Right renal pelvis (tissue), 4 donors: ENCODE results near the gene YARS1. TPM values are rescaled to one million over a fixed set of nuclear protein-coding genes. Genes with fewer than 3 reads are reported as not detected.

Experiments used
- DNase-seq, 4 donors: peaks; one replicate each; pipeline ENCODE4 v3.0.0-alpha.2; 2013; ENCODE audit warnings: low read depth in 4 of 4, low spot score in 3 of 4, missing footprints in 1 of 4
- polyA plus RNA-seq, 4 donors: library from polyadenylated mRNA; unstranded; fragments of 120-200 nt; gene quantifications; one replicate each; pipeline ENCODE4 v1.2.1, GENCODE V29; 2013; ENCODE audit not compliant: insufficient read length in 4 of 4

YARS1 gene
- polyA plus RNA-seq, 4 donors, result 56.2 to 60.3 (median 59.1) TPM

DNA sequence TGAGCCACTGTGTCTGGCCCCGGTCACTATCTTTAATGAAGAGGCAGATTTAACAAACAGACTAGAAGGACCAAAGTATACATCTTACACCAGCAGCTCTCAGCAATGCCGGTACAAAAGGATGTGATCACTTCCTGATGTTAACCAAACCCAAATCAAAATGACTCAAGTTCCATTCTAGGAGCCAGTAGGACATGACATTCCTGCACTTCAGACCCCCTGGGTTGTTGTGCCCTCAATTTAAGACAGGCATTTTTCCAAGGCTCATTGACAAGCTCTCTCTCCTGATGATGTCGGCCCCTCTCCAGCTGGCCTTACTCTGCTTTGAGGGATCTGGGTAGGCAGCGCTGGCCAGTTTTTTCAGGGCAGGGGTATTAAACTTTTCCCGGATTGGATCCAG lies 35.1 kb downstream of the YARS1 start:
- DNase-seq, result no peak

DNA sequence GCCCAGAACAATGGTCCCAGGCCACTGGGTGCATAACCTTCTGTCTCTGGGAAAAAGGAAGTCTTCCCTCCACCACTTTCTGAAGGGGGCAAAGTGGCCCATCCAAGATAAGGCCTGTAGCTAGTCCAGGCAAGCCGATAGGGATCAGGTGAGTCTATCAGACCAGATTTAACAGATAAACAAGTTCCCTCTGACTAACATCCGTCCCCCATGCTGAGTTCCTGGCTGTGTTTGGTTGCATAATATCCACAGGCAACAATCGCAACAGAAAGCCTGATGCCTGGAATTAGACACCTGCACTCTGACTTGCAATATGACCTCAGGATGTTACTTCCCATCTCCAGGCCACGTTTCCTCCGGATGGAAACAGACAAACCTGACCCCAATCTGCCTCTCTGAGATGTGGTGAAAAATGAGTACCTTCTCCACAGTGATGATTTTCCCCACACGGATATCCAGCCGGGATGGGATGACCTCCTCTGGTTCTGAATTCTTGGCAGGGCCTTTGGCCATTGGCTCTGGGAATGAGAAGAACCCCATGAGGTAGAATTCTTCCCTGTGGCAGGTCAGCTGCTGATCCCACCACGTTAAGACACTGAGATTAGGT lies 36.4 kb downstream of the YARS1 start:
- DNase-seq, result no peak

DNA sequence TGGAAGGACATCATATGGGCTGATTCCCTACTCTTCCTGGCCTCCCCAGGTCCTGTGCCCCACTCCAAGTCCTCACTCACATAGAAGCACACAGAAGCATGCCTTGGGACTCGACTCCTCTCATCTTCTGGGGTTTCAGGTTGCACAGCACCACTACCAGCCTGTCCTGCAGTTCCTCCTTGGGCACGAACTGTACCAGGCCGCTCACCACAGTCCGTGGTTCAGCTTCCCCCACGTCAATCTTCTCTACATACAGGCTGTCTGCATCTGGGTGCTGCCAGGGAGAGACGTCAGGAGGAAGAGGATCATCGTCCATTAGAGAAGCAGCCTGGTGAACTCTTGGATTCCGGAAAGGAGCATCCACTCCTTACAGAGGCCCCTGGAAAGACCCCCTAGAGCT lies 37.2 kb downstream of the YARS1 start:
- DNase-seq, result no peak

DNA sequence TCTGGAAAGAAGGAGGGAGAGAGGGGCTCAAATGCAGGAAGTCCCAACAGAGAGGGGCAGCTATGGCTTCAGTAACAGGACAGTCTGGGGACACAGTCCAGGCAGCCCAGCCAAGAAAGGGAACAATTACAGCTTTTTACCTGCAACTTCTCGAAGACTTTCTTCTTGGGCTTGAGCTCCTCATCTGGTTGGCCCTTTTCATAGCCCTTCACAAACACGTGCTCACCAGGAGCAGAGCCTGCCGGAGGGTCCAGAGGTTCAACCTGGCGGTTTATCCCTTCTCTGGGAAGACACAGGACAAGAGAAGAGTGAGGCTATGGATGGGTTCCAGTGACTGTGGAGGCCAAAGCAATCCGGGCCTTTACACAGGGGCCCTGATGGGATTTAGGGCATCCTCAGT lies 37.9 kb downstream of the YARS1 start:
- no peak for DNase-seq

DNA sequence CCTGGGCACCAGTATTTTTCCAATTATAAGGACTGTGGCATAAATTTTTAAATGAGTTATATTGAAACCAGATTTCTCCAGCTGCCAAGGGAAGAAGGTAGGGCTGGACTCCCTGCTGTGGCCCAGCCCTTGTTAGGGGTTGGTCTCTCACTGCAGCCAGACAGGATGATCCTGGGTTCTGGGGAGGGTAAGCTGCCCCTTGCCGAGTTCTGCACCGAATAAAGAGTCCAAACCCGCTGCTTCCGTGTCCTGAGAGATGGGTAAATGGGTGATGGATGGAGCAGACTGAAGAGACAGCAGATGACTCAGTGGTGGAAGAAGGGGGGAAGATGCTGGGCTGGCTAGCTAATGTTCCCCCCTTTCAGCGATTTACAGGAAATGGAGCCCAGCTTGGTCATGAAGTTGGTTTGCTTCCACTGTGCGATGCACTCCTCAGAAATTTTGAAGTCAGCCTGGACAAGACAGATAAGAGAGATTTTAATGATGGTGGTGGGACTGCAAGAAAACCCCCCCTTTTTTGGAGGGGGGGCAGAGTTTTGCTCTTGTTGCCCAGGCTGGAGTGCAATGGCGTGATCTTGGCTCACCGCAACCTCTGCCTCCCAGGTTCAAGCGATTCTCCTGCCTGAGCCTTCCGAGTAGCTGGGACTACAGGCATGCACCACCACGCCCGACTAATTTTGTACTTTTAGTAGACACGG lies 41.4 kb downstream of the YARS1 start:
- DNase-seq, result no peak

DNA sequence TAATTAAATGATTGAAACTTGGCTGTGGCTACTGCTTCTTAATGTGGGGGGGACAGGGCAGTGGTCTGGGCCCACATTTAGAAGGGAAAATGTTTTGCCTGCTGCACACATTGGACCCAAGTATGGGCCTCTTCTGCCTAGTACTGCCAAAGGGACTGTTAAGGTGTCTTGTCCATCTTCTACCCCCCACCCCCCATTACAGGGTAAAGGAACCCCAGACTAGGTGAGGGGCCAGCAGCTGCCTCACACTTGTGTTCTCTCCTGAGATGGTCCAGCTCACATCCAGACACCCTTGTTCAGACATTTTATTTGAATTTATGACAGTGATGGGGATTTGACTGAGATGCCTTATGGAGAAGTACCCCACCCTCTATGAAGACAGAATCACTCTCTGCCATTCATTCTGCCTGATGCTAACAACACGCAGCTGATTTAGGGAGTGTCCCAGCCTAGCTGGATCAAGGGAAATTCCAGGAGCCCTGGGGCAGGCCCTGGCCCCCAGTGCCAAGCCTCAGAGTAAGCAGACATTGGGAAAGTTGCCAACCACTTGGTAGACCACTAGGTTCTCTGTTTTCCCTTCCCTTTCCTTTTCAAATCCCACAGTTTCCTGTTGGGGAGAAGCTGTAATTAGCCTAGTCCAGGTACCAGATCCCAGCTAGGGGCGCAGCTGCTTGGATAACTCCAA lies 42.1 kb downstream of the YARS1 start:
- DNase-seq, result no peak

DNA sequence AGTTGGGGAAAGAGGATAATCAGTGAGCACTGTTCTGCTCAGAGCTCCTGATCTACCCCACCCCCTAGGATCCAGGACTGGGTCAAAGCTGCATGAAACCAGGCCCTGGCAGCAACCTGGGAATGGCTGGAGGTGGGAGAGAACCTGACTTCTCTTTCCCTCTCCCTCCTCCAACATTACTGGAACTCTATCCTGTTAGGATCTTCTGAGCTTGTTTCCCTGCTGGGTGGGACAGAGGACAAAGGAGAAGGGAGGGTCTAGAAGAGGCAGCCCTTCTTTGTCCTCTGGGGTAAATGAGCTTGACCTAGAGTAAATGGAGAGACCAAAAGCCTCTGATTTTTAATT lies 42.7 kb downstream of the YARS1 start:
- DNase-seq, result no peak

GRCh38 chr1:32773764-32774463 lies 43.2 kb downstream of the YARS1 start:
- DNase-seq, result no peak

DNA sequence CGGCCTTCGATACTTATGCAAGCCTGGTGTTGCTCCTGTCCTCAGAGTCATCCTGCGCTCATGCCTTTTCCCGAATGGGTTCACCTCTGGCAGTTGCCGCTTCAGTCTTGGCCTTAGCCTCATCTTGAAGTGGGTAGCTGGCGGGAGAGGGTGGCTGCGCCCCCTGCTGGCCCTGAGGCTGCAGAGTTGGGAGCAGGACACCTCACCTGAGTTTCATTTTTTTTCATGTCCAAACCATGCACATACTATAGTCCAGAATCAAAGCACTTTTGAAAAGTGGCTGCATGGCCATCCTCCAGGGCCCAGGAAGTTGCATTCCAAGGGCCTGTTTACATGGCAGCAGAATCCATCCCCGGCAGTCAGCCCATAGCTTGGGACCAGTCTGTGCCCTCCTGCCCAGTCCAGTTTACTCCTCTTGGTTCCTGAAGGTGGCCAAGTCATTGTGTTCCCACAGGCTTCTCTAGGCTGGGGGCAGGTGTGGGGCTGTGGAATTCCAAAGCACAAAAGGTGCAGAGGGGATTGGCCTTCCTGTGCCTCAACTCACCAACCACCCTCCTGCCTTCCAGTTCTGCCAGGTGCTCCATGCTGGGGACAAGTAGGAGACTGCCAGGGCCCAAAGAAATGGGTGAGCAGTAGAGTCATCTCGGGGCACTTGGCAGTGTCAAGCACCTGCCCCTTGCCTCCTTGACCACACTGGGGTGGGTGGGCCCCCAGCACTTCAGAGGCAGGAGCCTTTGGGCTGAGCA lies 44.0 kb downstream of the YARS1 start:
- peak in 2 of 4 donors; percentile 51 to 76 for DNase-seq

GRCh38 chr1:32772281-32773017 lies 44.7 kb downstream of the YARS1 start:
- no peak for DNase-seq

DNA sequence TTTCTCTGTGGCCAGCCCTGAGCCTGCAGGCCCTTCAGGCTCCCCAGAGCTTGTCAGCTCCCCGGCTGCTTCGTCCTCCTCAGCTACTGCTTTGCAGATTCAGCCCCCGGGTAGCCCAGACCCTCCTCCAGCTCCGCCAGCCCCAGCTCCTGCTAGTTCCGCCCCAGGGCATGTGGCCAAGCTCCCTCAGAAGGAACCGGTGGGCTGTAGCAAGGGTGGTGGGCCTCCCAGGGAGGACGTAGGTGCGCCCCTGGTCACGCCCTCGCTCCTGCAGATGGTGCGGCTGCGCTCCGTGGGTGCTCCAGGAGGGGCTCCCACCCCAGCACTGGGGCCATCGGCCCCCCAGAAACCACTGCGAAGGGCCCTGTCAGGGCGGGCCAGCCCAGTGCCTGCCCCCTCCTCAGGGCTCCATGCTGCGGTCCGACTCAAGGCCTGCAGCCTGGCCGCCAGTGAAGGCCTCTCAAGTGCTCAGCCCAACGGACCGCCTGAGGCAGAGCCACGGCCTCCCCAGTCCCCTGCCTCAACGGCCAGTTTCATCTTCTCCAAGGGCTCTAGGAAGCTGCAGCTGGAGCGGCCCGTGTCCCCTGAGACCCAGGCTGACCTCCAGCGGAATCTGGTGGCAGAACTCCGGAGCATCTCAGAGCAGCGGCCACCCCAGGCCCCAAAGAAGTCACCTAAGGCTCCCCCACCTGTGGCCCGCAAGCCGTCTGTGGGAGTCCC lies 45.4 kb downstream of the YARS1 start:
- DNase-seq, result no peak

GRCh38 chr1:32770741-32771548 lies 46.2 kb downstream of the YARS1 start:
- no peak for DNase-seq

GRCh38 chr1:32770221-32770731 lies 46.9 kb downstream of the YARS1 start:
- no peak for DNase-seq

GRCh38 chr1:32769524-32770220 lies 47.5 kb downstream of the YARS1 start:
- no peak for DNase-seq

DNA sequence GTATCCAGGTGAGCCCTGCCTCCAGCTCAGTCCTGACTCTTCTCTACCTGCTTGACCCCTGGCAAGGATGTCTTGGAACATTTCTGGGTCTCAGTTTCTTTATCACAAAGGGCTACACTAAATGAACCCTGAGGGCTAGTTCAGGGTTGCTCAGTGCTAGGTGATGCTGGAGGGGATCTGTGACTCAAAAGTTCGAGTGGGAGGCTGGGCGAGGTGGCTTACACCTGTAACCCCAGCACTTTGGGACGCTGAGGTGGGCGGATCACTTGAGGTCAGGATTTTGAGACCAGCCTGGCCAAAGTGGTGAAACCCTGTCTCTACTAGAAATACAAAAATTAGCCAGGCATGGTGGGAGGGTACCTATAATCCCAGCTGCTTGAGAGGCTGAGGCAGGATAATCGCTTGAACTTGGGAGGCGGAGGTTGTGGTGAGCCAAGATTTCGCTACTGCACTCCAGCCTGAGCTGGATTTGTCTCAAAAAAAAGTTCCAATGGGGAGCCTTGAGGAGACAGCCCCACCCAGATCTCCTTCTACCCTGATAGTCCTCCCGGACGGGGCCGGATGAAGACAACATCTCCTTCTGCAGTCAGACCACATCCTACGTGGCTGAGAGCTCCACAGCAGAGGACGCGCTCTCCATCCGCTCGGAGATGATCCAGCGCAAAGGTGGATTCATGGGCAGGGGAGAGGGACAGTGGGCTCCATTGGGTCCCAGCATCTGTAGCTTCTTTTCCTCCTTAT lies 48.9 kb downstream of the YARS1 start:
- no peak for DNase-seq

DNA sequence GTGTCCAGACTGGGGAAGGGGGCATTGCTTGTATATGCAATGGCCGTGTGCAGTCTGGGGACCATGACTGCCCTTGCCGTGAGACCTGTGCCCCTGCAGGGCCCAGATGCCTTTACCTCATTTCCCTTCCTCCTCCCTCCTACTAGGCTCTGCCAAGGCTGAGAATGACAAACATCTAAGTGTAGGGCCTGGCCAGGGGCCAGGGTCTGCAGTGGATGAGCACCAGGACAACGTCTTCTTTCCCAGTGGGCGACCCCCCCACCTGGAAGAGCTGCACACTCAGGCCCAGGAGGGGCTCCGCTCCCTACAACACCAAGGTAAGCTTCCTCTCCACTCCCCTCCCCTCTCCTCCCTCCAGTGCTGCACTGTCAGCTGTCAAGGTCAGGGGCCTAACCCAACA lies 49.5 kb downstream of the YARS1 start:
- DNase-seq, result no peak

DNA sequence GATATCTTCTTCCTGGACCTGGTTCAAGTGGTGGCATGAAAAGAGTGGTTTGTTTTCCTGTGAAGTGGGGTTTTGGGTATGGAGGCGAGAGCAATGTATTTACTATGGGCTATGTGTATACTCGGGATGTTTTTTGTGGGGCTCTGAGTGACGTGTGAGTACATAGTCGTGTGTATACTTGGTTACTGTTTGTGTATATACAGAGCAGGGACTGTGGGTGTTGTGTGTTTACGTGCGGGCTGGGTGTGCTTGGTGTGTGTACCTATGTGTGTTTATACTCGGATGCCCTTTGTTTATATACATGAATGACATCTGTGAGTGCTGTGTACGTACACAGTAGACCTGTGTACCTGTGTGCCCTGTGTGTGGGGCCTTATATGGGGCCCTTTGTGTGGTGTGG lies 50.0 kb downstream of the YARS1 start:
- DNase-seq, result no peak
